Measurements from ENCODE around the gene SRP9. TPM values are rescaled to one million over a fixed set of nuclear protein-coding genes. Genes with fewer than 3 reads are reported as not detected.
"Not testable (repeated sequence)": the region's sequence is repeated elsewhere in the genome, so short reads cannot be mapped to it uniquely, and the experiment has no call there.

The SRP9 gene
- total RNA-seq, 1 donor from 2014 or later = 292 TPM

GRCh38 chr1:225774281-225775147 is 3.1 kb upstream of the SRP9 start:
- no peak for DNase-seq (ENCODE audit: low spot score)

GRCh38 chr1:225776294-225776693 is 1.3 kb upstream of the SRP9 start:
- DNase-seq (ENCODE audit: low spot score) = no peak

- no peak for DNase-seq (ENCODE audit: low spot score)
These were observed 506 bp upstream of the SRP9 start for GRCh38 chr1:225777058-225777582.

GRCh38 chr1:225778337-225778669 is 677 bp downstream of the SRP9 start:
- DNase-seq (ENCODE audit: low spot score) = no peak

- not testable (repeated sequence) for DNase-seq (ENCODE audit: low spot score)
These were observed 1.5 kb downstream of the SRP9 start for GRCh38 chr1:225779165-225779564.

GRCh38 chr1:225780134-225780533 is 2.5 kb downstream of the SRP9 start:
- DNase-seq (ENCODE audit: low spot score) = no peak

GRCh38 chr1:225780630-225781029 is 3.0 kb downstream of the SRP9 start:
- no peak for DNase-seq (ENCODE audit: low spot score)

- not testable (repeated sequence) for DNase-seq (ENCODE audit: low spot score)
These were observed 11.5 kb downstream of the SRP9 start for GRCh38 chr1:225789142-225789541.

- no peak for DNase-seq (ENCODE audit: low spot score)
These were observed 17.3 kb downstream of the SRP9 start for GRCh38 chr1:225794954-225795353.

- DNase-seq (ENCODE audit: low spot score) = not testable (repeated sequence)
These were observed 18.5 kb downstream of the SRP9 start for GRCh38 chr1:225796097-225796496.

GRCh38 chr1:225801146-225801545 is 23.5 kb downstream of the SRP9 start:
- DNase-seq (ENCODE audit: low spot score) = not testable (repeated sequence)

GRCh38 chr1:225806249-225806648 is 28.6 kb downstream of the SRP9 start:
- DNase-seq (ENCODE audit: low spot score) = no peak

GRCh38 chr1:225806736-225807135 is 29.1 kb downstream of the SRP9 start:
- DNase-seq (ENCODE audit: low spot score) = not testable (repeated sequence)

- DNase-seq (ENCODE audit: low spot score) = no peak
These were observed 30.5 kb downstream of the SRP9 start for GRCh38 chr1:225808136-225808535.

GRCh38 chr1:225809842-225810578 is 32.4 kb downstream of the SRP9 start, which contains the start of gene EPHX1:
TSS of gene EPHX1 (plus strand) at chr1:225810124. CDS start at chr1:225828730, 18,606 bp downstream.
- peak; percentile 92 for DNase-seq (ENCODE audit: low spot score)

- DNase-seq (ENCODE audit: low spot score) = peak; percentile 65
These were observed 33.2 kb downstream of the SRP9 start for GRCh38 chr1:225810579-225811538.

GRCh38 chr1:225811622-225812487 is 34.2 kb downstream of the SRP9 start:
- DNase-seq (ENCODE audit: low spot score) = no peak

- DNase-seq (ENCODE audit: low spot score) = no peak
These were observed 35.0 kb downstream of the SRP9 start for GRCh38 chr1:225812488-225813213.

GRCh38 chr1:225813214-225813964 is 35.8 kb downstream of the SRP9 start:
- peak; percentile 76 for DNase-seq (ENCODE audit: low spot score)
